HG03108 (cell line): ENCODE data around the gene GDI1.

Experiments used
- ATAC-seq: cut with Tn5 transposase; IDR thresholded peaks from one replicate; pipeline ENCODE4 v1.9.1; 2021; ENCODE audit warnings: moderate library complexity; ENCODE audit not compliant: unreplicated experiment

Gene GDI1

GRCh38 chrX:154408659-154409221 lies 28.2 kb upstream of the GDI1 start:
- ATAC-seq = no peak

DNA sequence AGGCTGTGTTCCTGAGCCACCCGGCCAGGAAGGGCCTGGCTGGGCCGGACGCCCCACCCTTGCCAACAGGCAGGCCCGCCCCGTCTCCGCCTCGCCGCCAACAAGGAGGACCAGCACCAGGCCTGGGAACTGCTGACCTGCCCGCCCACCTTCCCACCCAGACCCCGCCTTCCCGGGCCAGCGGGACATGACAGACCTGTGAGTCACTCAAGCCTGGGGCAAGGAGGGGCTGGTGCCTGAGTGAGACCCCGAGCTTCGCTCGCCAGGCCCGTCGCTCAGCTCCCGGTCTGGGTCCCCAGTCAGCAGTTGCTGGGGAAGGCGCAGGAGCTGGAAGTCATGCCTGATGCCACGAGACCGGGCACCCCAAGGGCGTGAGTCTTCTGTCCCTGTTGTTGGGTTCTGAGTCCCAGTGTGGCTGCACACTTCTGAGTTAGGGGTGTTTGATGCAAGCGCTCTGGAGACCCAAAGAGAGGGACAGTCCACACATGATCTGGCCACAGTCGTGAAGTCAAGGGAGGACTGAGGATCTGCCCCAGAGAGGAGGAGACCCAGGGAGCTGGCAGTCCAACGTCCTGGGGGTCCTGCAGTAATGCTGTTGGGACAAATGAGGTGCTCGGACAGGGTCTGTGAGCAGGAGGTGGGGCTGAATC lies 27.6 kb upstream of the GDI1 start, which contains the start of gene DNASE1L1:
TSS of gene DNASE1L1 (minus strand) at position 33 of the 650 bp plus-strand sequence. CDS start 3,686 bp downstream, outside the sequence.
- peak; percentile 49 for ATAC-seq

- peak; percentile 45 for ATAC-seq
Observed at GRCh38 chrX:154411981-154412340, 25.0 kb upstream of the GDI1 start.

- ATAC-seq = no peak
Observed at GRCh38 chrX:154412468-154412867, 24.5 kb upstream of the GDI1 start.

DNA sequence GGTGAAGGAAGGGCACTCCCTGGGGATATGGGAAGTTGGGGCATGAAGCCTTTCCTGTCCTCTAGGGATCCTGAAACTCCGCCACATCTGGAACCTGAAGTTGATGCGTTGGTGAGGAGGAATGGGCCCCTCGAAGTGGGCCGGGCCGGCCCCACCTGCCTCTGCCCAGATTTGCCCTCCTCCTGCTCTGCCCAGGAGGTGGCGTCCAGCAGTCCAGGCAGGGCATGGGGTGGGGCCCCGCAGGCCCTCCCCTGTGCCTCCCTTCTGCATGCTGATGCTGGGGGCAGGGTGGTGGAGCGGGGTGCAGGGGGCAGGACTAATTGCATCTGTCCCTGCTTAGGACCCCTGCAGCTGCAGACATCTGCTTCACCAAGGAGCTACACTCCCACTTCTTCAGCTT lies 23.8 kb upstream of the GDI1 start:
- ATAC-seq = no peak

DNA sequence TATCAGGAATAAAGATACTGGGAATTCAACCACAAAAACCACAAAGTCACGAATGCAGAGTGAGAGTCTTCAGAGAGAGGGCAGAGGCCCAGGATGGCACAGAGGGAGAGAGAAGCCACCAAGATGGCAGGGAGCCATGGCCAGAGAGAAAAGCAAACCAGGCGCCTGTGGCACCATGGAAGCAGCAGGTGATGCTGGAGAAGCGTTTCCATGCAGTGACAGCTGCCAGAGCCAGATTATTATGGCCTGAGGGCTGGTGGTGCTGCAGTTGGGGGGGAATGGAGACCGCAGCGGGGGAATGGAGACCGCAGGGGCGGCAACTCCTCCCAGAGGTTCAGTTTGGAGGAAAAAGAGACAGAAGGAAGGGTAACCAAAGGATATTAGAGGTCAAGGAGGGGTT lies 19.8 kb upstream of the GDI1 start:
- ATAC-seq = no peak

DNA sequence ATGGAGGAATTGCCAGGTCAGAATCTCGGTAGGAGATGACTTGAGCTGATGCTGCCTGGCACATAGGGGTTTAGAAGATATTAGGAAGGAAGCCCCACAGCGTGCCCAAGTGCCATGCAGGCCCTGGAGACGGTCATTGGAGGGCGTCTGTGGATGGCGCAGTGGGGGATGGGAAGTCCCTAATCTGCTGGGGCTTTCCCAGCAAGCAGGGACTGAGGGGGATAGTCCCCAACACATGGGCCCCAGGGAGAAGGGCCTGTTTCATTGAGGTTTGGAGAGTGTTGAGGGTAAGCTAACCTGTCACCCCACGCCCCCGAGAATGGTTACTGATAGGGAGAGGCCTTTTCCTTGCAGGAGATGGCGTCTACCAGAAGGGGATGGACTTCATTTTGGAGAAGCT lies 17.8 kb upstream of the GDI1 start:
- no peak for ATAC-seq

GRCh38 chrX:154419688-154420401 lies 17.1 kb upstream of the GDI1 start:
- no peak for ATAC-seq

DNA sequence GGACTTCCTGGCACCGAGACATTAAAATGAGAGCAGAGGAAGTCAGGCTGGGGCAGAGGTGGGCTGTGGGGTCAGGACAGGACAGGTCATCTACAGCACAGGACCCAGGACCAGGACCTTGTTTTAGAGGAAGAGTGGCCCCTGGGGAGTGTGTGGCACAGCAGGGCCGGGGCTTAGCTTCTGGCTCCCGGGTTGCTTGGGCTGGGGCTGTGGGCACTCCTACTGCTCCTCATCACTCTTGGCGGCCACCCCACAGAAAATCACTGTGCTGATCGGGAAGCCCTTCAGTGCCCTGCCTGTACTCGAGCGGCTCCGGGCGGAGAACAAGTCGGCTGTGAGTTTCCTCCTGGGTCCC lies 16.6 kb upstream of the GDI1 start:
- ATAC-seq = no peak

DNA sequence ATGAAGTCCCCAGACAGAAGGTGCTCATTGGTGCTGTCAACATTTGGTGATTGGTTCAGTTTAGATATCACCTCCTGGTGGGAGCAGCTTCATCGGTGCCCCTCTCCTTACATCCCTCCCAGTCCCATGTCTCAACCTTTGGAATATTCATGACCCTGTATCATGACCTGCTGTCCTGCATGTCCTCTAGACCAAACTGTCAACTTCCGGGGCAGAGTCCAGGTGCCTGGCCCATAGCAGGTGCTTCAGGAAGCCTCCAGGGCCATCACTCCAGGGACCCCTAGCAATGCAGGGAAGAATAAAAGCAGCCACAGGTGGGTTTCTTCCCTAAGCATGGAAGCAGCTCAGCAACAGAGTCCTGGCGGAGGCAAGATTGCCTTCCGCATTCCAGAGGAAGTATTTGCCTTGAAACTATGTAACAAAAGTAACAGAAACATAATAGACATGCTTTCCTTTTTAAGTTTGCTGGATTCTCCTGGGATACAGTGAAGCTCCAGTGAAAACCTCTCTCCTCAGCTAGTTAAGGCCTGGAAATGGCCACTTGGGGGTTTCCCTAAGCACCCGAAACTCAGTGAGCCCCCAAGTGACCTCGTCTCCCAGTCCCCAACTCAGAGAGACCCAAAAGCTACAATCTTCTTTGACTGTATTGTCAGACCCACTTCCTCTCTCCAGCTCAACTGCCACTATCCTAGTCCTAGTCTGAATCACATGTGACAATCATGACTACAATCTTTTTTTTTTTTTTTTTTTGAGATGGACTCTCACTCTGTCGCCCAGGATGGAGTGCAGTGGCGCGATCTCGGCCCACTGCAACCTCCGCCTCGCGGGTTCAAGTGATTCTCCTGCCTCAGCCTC lies 9.8 kb upstream of the GDI1 start:
- ATAC-seq = no peak

GRCh38 chrX:154428176-154429171 lies 8.5 kb upstream of the GDI1 start, which contains the start of gene ATP6AP1:
TSS of gene ATP6AP1 (plus strand) at chrX:154428677. CDS start at chrX:154428693, 16 bp downstream.
- peak; percentile 97 for ATAC-seq

DNA sequence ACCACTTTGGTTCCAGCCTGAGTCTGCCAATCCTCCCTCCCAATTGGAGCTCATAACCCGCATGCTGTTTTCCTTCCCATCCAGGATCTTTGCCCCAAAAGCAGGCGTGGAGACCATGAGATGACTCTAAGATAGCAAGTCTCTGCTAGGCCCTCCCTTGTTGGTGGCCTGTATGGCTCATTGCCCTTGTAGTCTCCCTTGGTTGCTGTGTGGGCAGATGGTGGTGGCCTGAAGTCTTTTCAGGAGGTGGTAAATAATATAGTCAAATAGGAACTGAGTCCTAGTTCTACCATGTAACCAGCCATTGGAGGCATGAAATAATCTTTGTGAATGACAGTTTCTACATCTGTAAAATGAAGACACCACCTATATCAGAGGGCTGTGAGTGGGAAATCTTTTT lies 7.2 kb upstream of the GDI1 start:
- ATAC-seq = no peak

DNA sequence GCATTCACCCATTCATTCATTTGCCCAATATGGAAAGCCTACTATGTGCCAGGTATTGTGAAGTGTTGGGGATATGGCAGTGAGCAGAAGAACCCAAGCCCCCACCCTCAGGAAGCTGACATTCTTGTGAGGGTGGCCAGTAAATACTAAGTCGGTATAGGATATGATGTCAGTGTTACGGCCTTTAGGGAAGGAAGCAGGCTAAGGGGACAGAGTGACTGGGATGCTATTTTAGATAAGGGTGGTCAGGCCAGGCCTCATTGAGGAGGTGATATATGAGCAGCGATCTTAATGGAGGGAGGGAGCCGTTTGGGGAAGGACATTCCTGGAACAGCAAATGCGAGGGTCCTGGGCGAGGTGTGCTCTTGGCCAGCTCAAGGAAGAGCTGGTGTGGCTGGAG lies 6.5 kb upstream of the GDI1 start:
- no peak for ATAC-seq

DNA sequence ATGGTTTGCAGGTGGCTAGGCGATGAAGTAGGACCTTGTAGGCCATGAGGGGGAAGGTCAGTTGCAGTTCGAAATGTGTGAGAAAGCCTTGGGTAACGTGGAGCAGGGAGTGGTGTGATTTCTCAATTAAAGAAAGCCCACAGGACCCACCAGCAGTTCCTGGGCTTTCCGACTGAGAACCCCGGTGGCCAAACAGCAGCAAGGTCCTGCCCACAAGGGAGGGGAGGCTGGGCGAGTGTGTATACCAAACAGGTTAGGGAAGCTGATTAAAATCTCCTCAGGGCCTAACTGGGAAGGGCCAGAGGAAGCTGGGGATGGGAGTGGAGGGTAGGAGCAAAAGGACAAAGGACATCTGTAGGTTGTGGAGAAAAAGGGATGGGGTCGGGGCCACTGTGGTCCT lies 6.0 kb upstream of the GDI1 start:
- ATAC-seq = no peak

GRCh38 chrX:154431341-154431740 lies 5.6 kb upstream of the GDI1 start:
- ATAC-seq = no peak

DNA sequence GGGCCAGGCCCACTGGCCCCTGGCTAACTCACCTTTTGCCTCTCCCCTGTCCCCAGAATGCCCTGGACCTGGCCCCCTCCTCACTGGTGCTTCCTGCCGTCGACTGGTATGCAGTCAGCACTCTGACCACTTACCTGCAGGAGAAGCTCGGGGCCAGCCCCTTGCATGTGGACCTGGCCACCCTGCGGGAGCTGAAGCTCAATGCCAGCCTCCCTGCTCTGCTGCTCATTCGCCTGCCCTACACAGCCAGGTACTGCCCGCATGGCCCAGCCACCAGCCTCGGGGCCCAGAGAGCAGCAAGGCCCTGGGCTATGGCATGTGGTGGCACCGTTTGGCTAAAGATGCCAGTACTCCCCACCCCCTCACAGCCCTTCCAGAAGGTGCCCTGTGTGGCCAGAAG lies 4.7 kb upstream of the GDI1 start:
- ATAC-seq = no peak

DNA sequence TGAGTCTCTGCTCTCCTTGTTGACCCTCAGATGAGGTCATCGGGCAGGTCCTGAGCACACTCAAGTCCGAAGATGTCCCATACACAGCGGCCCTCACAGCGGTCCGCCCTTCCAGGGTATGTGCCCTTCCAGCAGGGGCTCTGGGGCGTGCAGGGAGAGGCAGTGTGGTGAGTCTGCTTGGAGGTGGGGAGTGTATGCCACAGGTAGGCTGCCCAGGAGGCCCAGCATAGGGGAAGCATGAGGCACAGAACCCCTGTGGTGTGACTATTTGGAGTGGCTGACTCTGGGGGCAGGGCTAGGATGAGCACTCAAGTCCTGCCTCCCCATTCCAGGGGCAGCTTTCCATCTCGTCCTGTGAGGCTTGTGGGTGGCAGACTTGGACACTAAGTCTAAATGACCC lies 3.3 kb upstream of the GDI1 start:
- ATAC-seq = no peak

- ATAC-seq = no peak
Observed at GRCh38 chrX:154434394-154435168, 2.4 kb upstream of the GDI1 start.

GRCh38 chrX:154435171-154435733 lies 1.7 kb upstream of the GDI1 start:
- no peak for ATAC-seq
